HG03558 (cell line): Measurements from ENCODE around the gene S1PR5.

Experiments used
- ATAC-seq: cut with Tn5 transposase; IDR thresholded peaks from one replicate; pipeline ENCODE4 v1.9.1; 2021; ENCODE audit warnings: moderate number of reproducible peaks; ENCODE audit not compliant: unreplicated experiment; ENCODE audit errors: extremely low read depth

Gene S1PR5

GRCh38 chr19:10478476-10478875 is 38.8 kb downstream of the S1PR5 start:
- ATAC-seq, result no peak

GRCh38 chr19:10474962-10475451 is 42.2 kb downstream of the S1PR5 start:
- ATAC-seq, result no peak

DNA sequence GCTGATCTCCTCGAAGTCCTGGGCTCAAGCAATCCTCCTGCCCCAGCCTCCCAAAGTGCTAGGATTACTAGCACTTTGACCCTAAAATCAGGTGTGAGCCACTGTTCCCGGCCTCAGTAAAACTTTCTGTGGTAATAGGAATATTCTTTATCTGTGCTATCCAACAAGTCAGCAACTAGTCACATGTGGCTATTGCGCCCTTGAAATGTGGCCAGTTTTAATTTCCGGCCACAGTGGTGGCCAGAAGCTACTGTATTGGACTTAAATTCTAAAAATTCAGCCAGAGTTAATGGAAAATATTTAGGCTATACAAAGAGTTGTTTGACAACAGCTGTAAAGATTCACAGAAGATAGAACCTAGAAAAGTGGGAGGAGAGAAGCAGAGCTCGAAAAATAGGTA is 44.1 kb downstream of the S1PR5 start:
- no peak for ATAC-seq

- ATAC-seq, result no peak
These were observed 45.3 kb downstream of the S1PR5 start for GRCh38 chr19:10471909-10472308.

- ATAC-seq, result no peak
These were observed 49.1 kb downstream of the S1PR5 start for GRCh38 chr19:10468133-10468532.

DNA sequence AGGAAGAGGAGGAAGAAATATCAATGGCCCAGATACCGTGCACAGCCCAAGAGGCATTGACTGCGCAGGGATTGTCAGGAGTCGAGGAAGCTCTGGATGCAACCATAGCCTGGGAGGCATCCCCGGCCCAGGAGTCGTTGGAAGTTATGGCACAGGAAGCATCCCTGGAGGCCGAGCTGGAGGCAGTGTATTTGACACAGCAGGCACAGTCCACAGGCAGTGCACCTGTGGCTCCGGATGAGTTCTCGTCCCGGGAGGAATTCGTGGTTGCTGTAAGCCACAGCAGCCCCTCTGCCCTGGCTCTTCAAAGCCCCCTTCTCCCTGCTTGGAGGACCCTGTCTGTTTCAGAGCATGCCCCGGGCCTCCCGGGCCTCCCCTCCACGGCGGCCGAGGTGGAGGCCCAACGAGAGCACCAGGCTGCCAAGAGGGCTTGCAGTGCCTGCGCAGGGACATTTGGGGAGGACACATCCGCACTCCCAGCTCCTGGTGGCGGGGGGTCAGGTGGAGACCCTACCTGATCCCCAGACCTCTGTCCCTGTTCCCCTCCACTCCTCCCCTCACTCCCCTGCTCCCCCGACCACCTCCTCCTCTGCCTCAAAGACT is 50.0 kb downstream of the S1PR5 start:
- no peak for ATAC-seq

DNA sequence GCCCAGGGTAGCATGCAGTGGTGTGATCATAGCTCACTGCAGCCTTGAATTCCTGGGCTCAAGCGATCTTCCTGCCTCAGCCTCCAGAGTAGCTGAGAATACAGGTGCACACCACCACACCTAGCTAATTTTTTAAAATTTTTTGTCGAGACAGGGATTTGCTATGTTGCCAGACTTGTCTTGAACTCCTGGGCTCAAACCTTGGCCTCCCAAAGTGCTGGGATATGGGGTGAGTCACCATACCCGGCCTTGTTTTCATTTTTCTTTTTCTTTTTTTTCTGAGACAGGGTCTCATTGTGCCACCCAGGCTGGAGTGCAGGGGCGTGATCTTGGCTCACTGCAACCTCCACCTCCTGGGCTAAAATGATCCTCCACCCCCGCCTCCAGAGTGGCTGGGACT is 52.8 kb downstream of the S1PR5 start:
- no peak for ATAC-seq
